Measurements from ENCODE around the gene CYP3A4. TPM values are rescaled to one million over a fixed set of nuclear protein-coding genes. Genes with fewer than 3 reads are reported as not detected.
"Not testable (repeated sequence)": the region's sequence is repeated elsewhere in the genome, so short reads cannot be mapped to it uniquely, and the experiment has no call there.

Gene CYP3A4
- total RNA-seq, 1 experiment from 2014 or later, result not detected

DNA sequence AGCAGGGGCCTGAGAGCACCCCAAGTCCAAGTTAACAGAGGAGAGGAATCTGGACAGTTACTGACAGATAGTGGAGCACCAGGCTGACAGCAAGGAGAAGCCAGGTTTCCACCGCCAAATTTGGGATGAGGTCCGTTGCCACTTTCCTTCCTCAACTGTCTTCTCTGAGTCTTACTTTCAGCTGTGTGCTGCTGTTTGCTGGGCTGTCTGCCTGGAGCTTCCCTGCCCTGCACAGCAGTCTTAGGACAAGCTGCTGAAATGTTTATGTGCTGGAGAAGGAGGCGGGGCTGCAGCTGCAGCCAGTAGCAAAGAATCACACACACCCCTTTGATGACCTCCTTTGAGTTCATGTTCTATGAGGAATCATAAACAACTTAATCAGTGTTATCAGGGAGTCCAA lies 31.6 kb downstream of the CYP3A4 start:
- DNase-seq (ENCODE audit: low read depth), result no peak

DNA sequence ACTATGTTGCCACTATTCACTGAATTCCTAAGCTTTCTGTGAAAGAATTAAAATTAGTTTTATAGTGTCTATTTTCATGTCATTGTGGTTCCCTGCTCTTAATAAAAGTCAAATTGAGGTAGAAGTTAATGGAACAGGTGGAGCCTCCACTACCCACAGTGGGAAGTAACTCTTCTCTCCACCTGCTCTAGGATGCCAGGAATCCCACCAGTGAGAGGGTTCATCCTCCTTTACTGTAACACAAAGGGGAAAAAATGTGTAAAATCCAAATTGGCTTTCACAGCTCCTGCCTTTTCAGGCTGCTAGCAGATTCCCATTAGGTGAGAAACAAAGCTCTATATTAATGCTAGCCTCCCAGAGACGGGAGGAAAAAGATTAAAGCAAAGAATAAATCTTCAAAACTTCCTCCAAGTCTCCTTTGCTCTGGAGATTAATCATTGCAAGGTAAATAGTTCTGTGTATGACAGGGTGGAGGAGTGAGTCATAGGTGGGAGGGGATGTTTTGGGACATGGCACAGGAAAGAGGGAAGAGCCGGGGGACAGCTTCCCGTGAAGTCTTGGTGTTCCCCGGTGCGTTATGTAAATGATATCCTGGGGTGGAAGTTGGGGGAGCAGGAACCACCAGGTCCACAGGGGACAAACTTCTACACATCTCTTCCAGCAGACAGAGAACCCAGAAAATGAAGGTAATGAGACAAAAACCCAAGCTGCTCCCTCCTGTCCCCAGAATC lies 32.5 kb downstream of the CYP3A4 start:
- DNase-seq (ENCODE audit: low read depth), result peak; percentile 13

DNA sequence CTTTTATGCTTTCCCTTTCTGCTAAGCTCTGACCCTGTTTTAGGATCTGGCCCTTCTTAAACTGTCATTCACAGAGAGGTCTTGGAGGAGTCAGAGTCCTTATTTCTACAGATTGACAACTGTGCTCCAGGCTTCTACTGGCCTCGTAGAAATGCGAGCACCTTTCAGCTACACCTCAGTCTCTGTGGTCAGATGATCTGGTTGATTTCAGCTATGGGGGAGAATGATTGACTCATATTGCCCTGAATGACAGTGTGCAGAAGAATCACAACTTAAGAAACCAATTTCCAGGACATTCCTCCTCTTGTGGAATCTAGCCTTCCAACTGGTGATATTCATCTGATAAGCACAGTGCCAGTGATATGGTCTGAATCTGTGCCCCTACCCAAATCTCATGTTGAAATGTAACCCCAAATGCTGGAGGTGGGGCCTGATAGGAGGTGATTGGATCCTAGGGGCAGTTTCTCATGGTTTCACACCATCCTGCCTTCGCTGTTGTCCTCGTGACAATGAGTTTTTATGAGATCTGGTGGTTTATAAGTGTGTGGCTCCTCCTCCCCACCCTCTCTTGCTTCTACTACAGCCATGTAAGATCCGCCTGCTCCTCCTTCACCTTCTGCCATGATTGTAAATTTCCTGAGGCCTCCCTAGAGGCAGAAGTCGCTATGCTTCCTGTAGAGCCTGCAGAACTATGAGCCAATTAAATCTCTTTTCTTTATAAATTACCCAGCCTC lies 35.0 kb downstream of the CYP3A4 start:
- no peak for DNase-seq (ENCODE audit: low read depth)

DNA sequence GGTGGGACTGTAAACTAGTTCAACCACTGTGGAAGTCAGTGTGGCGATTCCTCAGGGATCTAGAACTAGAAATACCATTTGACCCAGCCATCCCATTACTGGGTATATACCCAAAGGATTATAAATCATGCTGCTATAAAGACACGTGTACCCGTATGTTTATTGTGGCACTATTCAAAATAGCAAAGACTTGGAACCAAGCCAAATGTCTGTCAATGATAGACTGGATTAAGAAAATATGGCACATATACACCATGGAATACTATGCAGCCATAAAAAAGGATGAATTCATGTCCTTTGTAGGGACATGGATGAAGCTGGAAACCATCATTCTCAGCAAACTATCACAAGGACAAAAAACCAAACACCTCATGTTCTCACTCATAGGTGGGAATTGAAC lies 37.1 kb downstream of the CYP3A4 start:
- not testable (repeated sequence) for DNase-seq (ENCODE audit: low read depth)

DNA sequence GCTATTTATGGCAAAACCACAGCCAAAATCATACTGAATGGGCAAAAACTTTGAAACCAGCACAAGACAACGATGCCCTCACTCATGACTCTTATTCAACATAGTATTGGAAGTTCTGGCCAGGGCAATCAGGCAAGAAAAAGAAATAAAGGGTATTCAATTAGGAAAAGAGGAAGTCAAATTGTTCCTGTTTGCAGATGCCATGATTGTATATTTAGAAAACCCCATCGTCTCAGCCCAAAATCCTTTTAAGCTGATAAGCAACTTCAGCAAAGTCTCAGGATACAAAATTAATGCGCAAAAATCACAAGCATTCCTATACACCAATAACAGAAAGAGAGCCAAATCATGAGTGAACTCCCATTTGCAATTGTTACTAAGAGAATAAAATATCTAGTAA lies 38.6 kb downstream of the CYP3A4 start:
- not testable (repeated sequence) for DNase-seq (ENCODE audit: low read depth)

DNA sequence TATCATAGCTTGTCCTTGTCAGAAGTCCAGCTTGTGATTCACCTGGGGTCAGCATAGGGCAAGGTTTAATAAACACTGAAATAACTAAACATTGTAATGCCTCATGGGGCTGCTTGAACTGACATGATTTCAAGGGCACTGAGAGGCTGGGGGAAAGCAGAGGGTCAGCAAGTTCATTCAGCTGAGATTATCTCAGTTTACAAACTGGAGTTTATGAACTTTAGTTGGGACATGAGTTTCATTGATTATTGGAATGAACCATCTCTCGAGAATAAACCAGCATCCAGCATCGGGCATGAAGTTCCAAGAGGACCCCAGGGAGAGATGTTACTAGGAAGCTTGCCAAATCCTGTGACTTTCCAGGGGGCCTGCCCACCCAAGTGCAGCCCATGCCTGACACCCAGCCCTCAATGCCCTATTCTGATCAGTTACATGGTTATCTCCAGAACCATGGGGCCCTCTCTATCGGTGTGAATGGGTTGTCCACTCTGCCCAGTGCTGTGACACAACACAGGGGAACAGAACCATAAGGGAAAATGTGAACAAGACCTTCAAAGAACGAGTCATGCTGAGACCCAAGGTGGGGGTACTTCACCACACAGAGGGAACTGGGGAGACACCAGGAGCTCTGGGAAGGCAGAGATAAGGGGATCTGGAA lies 41.1 kb downstream of the CYP3A4 start:
- no peak for DNase-seq (ENCODE audit: low read depth)

DNA sequence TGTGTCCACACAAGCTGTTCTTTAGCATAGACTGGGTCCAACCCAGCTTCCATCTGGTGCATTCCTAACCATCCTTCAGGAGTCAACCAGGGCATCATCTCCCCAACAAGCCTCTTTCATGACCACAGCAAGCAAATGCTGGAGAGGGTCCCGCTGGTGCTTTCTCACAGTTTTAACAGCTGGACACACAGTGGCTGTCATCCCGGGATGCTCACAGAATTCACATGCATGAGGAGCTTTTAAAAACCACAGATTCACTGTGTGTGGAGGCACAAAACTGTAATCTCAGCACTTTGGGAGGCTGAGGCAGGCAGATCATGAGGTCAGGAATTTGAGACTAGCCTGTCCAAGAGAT lies 42.6 kb downstream of the CYP3A4 start:
- DNase-seq (ENCODE audit: low read depth), result no peak

DNA sequence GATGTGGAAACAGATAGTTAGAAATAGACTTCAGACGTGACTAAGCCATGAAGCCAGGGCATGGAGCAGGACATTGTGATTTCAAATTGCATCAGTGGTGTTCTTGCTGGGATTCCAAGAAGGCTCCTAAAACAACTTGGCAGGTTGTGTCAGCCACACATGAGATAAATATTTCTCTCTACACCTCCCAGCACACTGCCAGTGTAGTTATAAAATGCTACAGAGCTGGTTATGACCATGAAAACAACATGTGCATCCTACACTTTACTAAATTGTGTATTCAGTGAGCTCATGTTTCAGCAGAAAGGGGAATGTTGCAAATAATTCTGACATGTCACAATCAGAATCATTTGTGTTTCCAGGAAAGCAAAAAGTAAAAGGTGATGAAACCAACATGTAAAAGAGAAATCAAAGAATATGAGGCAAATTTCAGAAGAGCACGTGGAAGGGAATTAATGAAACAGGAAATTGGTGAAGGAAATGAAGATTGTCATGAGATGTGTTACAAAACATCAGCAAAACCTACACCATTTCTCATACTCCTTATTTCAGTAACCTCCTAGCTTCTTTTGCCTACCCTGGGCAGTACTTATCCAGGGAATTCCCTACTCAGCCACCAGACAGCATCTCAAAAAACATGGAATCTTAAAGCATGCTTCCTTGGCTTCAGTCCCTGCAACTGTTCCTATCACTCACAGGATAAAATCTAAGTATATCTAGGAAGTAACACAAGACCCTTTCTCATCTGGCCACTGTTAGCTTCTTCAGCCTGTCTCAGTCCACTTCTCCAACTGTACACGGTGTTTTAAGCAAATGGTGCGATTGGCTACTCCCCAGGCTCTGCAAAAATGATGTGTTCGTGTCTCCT lies 43.2 kb downstream of the CYP3A4 start:
- DNase-seq (ENCODE audit: low read depth), result no peak

DNA sequence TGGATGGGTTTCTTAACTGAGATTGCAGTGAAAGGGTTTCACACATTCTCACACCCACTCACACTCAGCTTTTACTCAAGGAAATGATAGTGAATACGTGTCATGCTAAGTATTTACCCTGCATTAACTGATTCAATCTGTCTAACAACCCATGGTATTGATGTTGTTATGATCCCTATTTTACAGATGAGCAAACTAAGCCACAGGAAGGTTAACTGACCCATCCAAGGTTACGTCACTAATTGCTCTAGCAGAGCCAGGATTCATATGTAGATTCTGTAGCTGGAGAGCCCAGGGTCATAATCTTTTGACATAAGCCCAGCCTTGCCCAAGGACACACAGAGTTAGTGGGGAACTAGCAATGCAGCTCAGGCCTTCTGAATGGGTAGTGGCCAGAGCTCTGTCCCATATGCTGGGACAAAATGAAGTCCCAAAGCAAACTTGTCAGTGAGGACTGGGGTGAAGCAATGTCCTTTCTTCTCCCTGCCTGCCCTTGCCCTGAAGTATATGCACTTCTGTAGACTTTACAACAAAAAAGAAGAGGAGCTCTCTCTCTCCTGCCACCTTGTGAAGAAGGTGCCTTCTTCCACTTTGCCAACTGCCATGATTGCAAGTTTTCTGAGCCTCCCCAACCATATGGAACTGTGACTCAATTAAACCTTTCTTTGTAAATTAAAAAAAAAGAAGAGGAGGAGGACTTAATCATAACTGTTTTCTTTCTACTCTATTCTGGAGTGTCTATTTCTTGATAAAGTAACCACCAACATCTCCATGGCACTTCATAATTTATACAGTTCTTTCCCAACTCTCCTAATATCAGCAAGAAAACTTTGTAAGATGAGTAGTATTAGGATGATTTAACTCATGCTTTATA lies 44.0 kb downstream of the CYP3A4 start:
- DNase-seq (ENCODE audit: low read depth), result no peak

DNA sequence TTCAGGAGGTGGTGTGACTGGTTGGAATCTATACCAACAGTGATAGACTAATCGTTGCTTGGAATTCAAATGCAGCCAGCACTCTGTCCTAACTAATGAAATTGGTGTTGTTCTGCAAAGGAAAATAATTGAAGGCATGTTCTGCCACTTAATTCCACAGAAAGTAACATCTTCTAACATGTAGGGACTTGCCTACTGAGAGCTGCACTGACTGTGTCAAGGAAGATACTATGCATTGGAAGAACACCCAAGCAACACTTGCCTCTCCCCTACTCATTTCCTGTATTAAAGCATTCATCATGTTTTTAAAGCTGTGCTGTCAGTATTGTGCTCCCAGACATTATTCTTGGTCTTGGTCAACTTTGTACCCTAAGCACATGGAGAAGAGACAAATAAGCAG lies 46.3 kb downstream of the CYP3A4 start:
- DNase-seq (ENCODE audit: low read depth), result no peak

DNA sequence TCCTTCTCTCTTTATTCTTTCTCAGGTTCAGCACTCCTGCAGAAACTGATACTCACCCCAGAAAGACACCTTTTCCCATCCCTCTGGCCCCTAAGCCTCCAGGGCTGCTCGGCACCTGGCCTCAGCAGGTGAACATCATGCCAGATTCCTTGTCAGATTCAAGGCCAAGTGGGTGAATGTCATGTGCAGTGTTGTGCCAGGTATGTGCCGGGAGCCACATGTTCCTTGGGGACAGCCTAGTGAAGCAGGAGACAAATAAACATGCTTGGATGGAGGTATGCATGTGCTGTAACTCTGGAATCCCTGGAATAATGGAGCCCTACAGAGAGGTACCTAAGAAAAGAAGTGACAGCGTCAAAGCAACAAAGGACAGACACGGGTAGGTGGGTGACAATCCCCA lies 47.3 kb downstream of the CYP3A4 start:
- DNase-seq (ENCODE audit: low read depth), result not testable (repeated sequence)

DNA sequence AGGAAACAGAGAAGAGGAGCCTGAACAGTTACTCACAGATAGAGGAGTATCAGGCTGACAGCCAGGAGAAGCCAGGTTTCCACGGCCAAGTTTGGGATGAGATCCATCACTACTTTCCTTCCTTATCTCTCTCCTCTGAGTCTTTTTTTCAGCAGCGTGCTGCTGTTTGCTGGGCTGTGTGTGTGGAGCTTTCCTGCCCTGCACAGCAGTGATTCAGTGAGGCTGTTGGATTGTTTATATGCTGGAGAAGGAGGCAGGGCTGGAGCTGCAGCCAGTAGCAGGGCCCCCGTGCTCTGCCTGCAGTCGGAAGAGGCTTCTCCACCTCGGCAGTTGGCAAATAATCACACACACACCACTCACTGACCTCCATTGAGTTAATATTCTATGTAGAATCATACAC lies 49.0 kb downstream of the CYP3A4 start, which contains the start of gene CYP3A7:
Gene CYP3A7, minus strand, starts transcription at position 210 of the 400 bp plus-strand sequence. Its CDS starts 103 bp downstream, at position 107.
- DNase-seq (ENCODE audit: low read depth), result no peak

DNA sequence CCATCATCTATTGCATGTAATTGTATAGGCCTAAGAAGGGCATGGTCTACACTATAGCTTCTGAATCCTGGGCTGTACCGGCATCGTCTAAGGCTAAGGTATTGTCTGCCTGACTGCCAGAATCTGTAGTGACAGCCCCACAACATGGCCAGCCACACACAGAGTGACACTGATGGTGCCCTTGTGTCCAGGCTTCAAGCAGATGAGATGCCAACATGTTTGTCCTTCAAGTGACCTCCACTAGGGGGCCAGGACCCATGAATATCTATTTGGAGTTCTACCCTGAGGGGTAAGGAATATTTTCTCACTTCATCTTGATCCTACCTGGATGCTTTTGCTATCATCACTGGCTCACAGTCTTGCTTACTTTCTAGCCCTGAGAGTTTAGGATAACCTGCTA lies 50.5 kb downstream of the CYP3A4 start:
- peak; percentile 11 for DNase-seq (ENCODE audit: low read depth)

DNA sequence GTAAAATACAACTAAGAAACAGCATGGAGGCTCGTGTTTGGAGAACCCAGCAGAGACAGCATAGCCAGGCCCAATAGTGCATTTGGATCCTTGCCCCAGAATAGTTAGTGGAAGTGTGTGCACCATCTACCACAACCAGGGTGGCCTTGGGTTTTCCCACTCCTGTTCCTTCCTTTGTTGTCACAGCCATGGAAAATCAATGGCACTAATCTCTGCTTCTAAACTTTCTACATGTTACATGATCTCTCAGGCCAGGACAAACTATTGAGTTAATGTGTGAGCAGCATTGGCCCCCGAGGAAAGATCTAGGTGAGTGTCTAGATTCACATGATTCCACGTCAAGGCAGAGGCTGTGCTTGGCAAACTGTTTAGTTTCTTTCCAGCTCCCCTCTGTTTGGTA lies 51.0 kb downstream of the CYP3A4 start:
- DNase-seq (ENCODE audit: low read depth), result no peak

DNA sequence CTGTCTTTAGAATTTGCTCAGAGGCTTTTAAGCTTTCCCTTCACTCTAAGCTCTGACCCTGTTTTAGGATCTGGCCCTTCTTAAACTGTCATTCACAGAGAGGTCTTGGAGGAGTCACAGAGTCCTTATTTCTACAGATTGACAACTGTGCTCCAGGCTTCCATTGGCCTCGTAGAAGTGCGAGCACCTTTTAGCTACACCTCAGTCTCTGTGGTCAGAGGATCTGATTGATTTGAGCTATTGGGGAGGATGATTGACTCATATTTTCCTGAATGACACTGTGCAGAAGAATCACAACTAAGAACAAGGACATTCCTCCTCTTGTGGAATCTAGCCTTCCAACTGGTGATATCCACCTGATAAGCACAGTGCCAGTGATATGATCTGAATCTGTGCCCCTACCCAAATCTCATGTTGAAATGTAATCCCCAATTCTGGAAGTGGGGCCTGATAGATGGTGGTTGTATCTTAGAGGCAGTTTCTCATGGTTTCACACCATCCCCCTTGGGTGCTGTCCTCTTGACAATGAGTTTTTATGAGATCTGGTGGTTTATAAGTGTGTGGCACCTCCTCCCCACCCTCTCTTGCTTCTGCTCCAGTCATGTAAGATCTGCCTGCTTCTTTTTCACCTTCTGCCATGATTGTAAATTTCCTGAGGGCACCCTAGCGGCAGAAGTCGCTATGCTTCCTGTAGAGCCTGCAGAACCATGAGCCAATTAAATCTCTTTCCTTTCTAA lies 52.2 kb downstream of the CYP3A4 start:
- DNase-seq (ENCODE audit: low read depth), result no peak

DNA sequence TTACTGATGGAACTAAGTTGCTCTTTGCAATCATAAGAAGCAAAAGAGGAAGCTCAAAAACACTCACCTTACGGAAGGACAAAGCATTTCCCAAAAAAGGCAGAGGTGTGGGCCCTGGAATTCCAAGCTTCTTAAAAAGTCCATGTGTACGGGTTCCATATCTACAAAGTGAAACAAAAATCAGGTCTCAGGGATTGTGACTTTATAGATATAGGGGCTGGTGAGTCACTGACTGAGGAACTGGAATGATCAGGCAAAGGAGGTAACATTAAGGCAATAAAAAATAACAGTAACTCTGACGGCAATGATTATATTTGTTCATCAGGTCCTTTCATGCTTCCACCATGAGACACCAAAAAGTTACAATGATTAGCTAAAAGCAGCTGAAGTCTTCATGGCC lies 53.0 kb downstream of the CYP3A4 start:
- DNase-seq (ENCODE audit: low read depth), result no peak

DNA sequence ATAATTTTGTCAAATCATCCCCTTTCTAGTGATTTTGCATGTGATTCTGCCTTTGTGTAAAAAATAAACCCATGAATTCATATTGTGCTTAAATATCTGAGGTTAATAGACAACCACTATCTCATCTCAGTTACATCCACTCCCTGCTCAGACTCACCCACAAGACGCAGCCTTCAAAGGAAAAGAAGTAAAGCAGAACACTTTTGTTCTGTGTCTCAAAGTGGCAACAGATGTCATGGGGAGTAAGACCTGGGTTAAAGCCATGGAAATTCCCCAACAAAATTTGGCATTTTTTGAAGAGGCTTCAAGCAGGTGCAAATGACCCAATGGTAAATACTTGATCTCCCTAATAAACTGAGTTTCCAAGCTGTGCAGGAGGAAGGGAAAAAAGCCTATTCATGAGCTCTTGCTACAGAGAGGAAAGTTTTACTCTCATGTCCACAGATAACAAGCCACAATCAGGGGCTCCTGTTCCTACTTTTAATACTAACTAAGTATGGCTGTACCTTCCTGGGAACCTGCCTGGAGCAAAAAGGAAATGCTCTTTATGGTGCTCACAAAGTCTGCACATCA lies 53.7 kb downstream of the CYP3A4 start:
- no peak for DNase-seq (ENCODE audit: low read depth)

DNA sequence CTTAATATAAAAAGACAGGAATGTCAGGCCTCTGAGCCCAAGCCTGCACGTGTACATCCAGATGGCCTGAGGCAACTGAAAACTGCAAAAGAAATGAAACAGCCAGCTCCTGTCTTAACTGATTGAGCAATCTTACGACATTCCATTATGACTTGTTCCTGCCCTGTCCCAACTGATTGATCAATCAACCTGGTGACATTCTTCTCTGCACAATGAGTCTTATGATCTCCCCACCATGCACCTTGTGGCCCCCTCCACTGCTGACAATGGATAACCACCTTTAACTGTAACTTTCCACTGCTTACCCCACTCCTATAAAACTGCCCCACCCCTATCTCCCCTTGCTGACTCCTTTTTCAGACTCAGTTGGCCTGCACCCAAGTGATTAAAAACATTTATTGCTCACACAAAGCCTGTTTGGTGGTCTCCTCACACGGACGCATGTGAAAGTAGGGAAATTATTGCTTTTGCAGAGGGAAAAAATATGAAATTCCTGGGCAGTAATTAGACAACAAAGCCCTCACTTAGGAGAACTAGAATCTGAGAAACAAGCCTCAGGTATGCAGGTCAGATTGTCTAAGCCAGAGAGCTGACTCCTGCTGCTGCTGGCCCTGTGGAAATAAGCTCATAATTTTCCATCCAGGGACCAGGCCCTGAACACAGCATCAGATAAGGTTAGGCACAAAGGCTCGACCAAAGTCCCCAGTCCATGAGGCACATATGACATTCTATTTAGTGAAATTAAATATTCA lies 54.3 kb downstream of the CYP3A4 start:
- peak; percentile 33 for DNase-seq (ENCODE audit: low read depth)

DNA sequence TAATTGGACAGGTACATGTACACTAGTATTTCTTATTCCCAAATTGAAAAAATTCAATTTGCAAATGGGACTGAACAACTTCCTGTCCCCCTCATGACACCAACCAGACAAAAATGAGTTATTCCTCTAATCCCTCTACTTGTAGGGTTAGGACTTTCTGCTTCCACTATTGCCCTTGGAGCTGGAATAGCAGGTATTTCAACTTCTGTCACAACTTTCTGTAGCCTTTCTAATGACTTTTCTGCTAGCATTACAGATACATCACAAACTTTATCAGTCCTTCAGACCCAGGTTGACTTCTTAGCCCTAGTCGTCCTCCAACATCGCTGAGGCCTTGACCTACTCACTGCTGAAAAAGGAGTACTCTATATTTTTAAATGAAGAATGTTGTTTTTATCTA lies 55.4 kb downstream of the CYP3A4 start:
- DNase-seq (ENCODE audit: low read depth), result no peak
